ENCODE data around the gene GREM2.

Gene GREM2

GRCh38 chr1:240609527-240610060 is 2.4 kb downstream of the GREM2 start:
- no peak for DNase-seq

GRCh38 chr1:240608707-240609106 is 3.2 kb downstream of the GREM2 start:
- DNase-seq = no peak

GRCh38 chr1:240607006-240607405 is 4.9 kb downstream of the GREM2 start:
- DNase-seq = no peak

- no peak for DNase-seq
Observed at GRCh38 chr1:240602189-240602588, 9.8 kb downstream of the GREM2 start.

GRCh38 chr1:240599830-240600229 is 12.1 kb downstream of the GREM2 start:
- no peak for DNase-seq

- DNase-seq = no peak
Observed at GRCh38 chr1:240599299-240599698, 12.7 kb downstream of the GREM2 start.

- DNase-seq = no peak
Observed at GRCh38 chr1:240598216-240599001, 13.5 kb downstream of the GREM2 start.

- DNase-seq = no peak
Observed at GRCh38 chr1:240597153-240597745, 14.7 kb downstream of the GREM2 start.

GRCh38 chr1:240595476-240595875 is 16.5 kb downstream of the GREM2 start:
- no peak for DNase-seq

GRCh38 chr1:240591564-240591963 is 20.4 kb downstream of the GREM2 start:
- no peak for DNase-seq

- no peak for DNase-seq
Observed at GRCh38 chr1:240591078-240591477, 20.9 kb downstream of the GREM2 start.

GRCh38 chr1:240589585-240590110 is 22.3 kb downstream of the GREM2 start:
- no peak for DNase-seq

- no peak for DNase-seq
Observed at GRCh38 chr1:240586006-240586405, 25.9 kb downstream of the GREM2 start.

- DNase-seq = no peak
Observed at GRCh38 chr1:240582953-240583352, 29.0 kb downstream of the GREM2 start.

- no peak for DNase-seq
Observed at GRCh38 chr1:240579511-240579910, 32.4 kb downstream of the GREM2 start.

GRCh38 chr1:240577095-240577494 is 34.9 kb downstream of the GREM2 start:
- no peak for DNase-seq

GRCh38 chr1:240575981-240576662 is 35.8 kb downstream of the GREM2 start:
- DNase-seq = no peak

- no peak for DNase-seq
Observed at GRCh38 chr1:240572328-240572727, 39.6 kb downstream of the GREM2 start.

GRCh38 chr1:240571782-240572181 is 40.2 kb downstream of the GREM2 start:
- no peak for DNase-seq

- DNase-seq = no peak
Observed at GRCh38 chr1:240567066-240567465, 44.9 kb downstream of the GREM2 start.

- no peak for DNase-seq
Observed at GRCh38 chr1:240562779-240563178, 49.2 kb downstream of the GREM2 start.

- DNase-seq = no peak
Observed at GRCh38 chr1:240562111-240562590, 49.8 kb downstream of the GREM2 start.

GRCh38 chr1:240559781-240560180 is 52.2 kb downstream of the GREM2 start:
- no peak for DNase-seq

Measured in DMS79 (cell line).